ENCODE measurements around the gene MECP2.

GRCh38 chrX:154113729-154114128 lies 16.2 kb upstream of the MECP2 start:
- TF ChIP-seq CTCF (optimal IDR thresholded peaks at IDR 0.05 in 1 of 3, IDR thresholded peaks at IDR 0.05 in 1 of 3, conservative IDR thresholded peaks at IDR 0.05 in 1 of 3; ENCODE audit: extremely low read depth in 1 of 3, insufficient read depth in 2 of 3, low read length in 3 of 3) (no peak), EZH2 (IDR thresholded peaks at IDR 0.05; ENCODE audit: low read length) (no peak)

Data from keratinocyte (primary cell).